GM19324 (cell line): Measurements from ENCODE around the gene MIPEP.
"Not testable (repeated sequence)": the region's sequence is repeated elsewhere in the genome, so short reads cannot be mapped to it uniquely, and the experiment has no call there.

Experiments used
- ATAC-seq: cut with Tn5 transposase; IDR thresholded peaks from one replicate; pipeline ENCODE4 v1.9.1; 2021; ENCODE audit warnings: mild to moderate bottlenecking, moderate library complexity; ENCODE audit not compliant: unreplicated experiment, low FRiP score

Gene MIPEP

DNA sequence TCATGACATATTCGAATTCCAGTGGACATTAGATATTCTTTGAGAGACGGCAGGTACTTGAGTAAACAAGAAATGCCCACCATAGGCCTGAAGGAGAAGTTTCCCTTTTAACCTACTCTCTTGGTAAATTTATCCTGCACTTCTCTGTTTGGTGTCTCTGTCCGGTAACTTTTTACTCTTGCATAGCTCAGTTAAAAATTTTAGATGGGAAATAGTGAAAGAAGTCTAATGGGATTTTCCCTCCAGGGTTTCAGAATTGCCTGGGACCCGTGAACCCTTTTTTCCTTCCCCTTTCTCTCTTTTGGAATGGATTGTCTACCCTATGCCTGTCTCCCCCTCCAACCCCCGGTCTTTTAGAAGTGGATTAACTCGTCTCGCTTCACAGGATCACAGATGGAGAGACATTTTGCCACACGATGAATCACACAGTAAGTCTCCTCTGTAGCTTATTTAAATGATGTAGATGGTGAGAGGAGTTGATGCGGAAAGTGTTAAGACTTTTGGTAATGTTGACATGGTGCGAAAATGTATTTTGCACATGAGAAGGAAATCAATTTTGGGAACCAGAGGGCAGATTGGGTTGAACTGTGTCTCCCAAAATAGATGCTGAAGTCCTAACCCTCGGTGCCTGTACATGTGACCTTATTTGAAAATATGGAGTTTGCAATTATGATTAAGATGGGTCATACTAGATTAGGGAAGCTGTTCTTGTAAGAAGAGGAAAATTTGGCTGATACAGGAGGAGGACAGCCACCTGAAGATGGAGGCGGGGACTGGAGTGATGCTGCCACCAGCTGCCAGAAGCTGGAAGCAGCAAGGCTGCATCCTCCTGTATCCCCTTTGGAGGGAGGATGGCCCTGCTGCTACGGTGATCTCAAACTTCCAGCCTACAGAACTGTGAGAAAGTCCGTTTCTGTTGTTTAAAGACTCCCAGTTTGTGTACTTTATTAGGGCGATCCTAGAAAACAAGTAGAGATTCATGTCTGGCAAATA, 711 bp upstream of the MIPEP start:
- peak; percentile 15 for ATAC-seq

GRCh38 chr13:23884361-23884760, 4.8 kb downstream of the MIPEP start:
- ATAC-seq, result not testable (repeated sequence)

DNA sequence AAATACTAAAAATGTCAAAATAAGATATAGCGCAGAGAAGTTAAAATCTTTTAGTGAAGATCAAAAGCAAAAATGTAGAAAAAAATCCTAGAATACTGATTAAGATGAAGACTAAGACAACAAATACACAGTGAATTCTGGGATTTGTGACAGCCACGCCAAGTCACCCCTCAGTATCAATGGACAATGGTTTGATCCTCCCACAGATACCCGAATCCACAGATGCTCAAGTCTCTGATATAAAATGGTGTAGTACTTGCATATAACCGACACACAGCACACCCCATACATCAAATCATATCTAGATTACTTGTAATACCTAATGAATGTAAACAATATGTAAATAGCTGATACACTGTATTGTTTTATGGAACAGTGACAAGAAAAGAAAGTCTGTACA, 5.9 kb downstream of the MIPEP start:
- no peak for ATAC-seq

- ATAC-seq, result not testable (repeated sequence)
Observed at GRCh38 chr13:23881402-23881800, 7.8 kb downstream of the MIPEP start.

DNA sequence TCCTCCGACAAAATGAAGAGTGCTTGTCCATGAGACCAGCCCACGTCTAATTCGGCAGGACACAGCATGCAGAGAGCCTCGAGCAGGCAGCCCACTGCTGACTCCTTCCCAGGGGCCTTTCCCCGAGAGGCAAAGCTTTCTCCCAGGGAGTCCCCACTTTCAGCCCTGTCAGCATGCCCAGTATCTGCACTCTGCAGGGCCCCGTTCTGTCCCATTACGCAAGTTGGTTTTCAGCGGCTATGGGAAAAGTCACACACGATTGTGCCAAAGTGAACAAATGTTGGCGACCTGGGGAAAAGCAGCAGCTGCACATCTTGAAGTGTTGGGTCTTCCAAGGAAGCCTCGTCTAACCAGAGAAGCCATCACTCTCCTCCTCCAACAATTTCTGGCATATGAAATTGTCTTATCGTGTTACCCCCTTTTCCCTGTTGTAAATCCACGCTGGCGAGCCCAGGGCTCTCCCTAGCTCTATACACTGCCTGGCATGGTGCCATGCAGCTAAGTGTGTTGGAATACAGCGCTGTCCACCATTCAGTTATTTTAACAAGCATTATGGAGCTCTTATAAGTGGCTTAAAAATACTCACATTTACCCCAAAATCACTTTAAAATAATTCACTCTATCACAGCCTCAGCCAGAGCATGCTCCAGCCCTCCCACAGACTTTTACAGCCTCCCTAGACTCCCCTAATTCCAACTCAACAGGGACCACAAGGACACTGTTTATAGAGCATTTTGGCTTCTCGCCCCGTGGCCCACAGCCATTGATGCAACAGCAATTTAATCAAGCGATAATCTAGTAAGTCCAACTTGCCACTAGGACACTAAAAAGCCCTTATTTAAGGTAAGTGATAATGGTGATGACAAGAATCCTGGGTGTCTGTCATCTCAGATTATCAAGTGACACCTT, 8.5 kb downstream of the MIPEP start:
- not testable (repeated sequence) for ATAC-seq

DNA sequence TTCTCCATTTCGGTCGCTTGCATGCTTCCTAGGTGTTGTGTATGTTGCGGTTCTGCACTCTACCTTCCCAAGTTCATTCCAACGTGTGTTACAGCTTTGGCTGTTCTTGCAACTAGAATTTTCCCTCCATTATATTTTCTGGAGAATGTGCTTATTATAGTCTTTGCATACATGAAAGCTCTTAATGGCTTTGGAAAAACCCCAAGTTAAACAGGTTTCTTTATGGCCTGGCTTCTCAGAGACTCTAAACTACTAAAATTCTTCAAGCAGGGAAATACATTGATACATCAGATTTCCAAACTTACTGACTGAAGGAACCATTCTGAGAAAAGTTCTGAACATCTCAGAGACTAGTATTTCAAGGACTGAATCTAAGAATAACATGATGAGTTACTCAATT, 11.9 kb downstream of the MIPEP start:
- ATAC-seq, result no peak

GRCh38 chr13:23876265-23876664, 12.9 kb downstream of the MIPEP start:
- no peak for ATAC-seq

GRCh38 chr13:23871616-23872220, 17.5 kb downstream of the MIPEP start:
- ATAC-seq, result no peak

- ATAC-seq, result no peak
Observed at GRCh38 chr13:23870356-23871140, 18.7 kb downstream of the MIPEP start.

GRCh38 chr13:23868521-23868920, 20.7 kb downstream of the MIPEP start:
- ATAC-seq, result no peak

DNA sequence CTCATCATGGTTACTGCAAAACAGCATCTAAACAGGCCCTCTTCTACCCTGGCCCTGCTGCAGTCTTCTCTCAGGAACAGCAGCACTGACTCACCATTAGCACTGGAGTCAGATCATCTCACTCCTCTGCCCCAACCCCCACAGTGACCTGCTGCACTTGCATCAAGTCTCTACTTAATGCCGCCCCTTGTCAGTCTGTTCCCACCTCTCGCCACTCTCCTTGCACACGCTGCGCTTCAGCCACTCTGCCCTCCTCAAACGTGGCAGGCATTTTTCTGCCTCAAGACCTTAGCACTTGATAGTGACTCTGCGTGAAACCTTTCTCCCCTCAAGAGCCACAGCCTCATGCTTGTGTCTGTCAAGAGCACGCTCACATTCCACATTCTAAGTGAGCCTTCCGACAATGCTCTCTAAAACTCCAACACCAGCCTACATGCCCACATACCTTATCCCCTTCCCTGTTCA, 22.1 kb downstream of the MIPEP start:
- ATAC-seq, result no peak

- no peak for ATAC-seq
Observed at GRCh38 chr13:23866420-23867026, 22.7 kb downstream of the MIPEP start.

GRCh38 chr13:23865906-23866305, 23.3 kb downstream of the MIPEP start:
- no peak for ATAC-seq

DNA sequence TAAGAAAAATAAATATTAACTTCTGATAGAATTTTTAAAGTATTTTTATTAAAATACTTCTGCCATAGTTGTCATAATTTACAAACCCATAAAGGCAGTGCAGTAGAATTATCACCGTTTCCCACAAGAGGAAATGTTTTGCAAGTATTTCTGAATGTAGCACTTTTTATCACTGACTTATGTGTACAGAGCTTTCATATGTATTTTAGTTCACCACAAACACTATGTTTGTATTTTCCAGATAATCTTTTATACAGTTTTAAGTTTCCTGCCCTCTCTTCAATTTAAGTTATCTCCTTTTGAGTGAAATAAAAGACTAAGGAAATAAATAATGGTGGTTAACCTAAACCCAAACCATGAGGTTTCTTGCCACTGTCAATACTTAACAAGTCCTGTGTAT, 24.2 kb downstream of the MIPEP start:
- ATAC-seq, result no peak

DNA sequence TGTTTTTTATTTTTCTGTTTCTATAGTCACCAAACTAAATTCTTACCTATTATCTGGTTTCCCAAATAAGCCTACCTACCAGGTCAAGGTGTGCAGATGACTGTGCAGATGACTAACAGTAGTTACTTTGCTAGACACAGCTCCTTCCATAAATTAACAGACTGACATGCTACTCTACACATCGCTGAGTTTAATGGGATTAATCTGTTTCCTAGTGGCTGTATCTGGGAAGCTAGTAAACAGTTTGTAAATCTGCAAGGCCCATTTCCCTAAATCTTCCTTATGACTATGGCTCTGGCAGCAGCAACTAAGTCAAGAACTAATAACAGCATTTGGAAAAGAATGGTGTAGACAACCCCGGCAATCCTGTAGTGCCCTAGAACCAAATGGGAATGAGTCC, 27.9 kb downstream of the MIPEP start:
- ATAC-seq, result no peak

DNA sequence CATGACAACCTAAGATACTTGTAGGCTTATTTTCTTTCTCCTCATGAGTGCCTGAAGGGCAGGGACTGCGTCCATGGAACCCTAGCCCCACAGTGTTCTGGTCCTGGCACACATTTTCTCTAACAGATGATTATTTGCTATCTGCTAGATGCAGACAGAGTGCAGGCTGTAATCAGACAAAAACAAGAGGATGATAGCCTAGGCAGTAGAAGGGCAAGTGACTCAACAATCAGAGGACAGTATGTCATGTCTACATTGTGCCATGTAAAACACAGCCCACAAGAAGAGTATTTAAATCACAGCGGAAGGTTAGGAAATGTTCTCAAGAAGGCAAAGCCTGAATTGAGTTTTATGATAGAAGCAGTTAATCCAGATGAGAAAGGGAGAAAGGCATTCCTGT, 29.3 kb downstream of the MIPEP start:
- ATAC-seq, result no peak

DNA sequence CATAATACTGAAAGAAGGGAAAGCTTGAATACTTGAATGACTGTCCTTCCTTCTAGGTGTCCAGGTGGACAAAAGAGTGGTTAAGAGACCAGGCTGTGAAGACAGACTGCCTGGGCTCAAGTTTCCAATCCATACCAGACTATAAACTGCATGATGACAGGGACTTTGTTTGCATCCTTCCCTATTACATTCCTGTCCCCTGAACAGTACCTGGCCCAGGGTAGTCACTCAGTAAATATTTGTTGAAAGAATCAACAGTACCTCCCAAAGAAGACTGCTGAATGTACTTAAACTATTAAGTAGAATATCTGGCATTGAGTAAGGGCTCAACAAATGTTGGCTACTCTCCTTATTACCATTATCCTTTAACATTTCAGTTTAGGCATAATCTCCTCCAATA, 29.7 kb downstream of the MIPEP start:
- ATAC-seq, result no peak

DNA sequence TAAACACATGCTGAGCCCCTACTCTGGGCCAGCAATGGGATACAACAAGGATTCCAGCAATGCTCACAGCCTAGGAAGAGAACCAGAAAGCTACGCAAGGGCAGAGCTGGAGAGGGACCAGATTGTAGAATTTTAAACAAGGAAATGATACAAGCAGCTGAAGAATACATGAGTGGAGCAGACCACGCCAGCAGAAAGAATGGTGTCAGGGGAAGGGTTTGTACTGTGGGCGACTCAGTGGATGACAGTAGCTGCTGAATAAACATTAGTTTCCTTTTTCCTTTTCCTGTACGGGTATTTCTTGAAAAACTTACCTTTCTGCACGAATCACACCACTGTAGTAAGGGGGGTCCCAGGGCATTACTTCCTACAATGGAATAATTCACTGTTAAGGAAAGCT, 30.7 kb downstream of the MIPEP start:
- ATAC-seq, result no peak

DNA sequence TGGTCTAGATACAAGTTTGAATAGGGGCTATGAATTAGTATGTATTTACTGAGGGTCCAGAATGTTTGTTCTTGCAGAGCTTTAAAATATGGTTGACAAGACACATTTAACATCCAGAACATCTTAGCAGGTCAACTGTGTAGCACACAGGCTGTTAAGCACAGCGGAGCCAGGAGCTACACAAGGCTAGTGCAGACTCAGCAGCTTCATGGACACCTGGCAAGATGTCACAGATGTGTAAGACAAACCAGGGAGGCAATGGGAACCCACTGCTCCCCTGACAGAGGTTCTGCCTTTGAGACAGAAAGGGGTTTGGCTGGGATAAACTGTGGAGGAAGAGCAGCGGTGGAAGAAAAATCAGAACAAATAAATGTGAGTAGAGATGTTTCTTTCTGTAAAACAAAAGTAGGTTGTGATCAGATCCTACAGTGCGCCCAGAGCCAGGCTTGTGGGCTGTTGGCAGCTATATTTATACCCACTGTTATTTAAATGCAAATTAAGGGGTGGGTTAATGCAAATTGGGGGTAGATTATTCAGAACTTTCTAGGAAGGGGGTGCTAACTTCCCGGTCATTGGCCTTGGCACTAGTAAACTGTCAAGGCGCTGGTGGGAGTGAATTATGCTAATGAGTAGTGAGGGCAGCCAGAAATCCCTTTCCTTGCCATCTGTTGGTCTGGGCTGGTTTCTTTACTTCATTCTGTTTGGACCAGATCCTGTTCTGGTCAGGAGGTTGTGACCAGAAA, 33.0 kb downstream of the MIPEP start:
- no peak for ATAC-seq
